C1 segment of cervical spinal cord (tissue), 14 donors: ENCODE measurements around the gene KLHDC3.

Experiments
- DNase-seq, 14 donors: peaks; one replicate each; lab custom pipeline; 2025; lab: John Stamatoyannopoulos, UW

The KLHDC3 gene, protein sequence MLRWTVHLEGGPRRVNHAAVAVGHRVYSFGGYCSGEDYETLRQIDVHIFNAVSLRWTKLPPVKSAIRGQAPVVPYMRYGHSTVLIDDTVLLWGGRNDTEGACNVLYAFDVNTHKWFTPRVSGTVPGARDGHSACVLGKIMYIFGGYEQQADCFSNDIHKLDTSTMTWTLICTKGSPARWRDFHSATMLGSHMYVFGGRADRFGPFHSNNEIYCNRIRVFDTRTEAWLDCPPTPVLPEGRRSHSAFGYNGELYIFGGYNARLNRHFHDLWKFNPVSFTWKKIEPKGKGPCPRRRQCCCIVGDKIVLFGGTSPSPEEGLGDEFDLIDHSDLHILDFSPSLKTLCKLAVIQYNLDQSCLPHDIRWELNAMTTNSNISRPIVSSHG

GRCh38 chr6:43013843-43014433 is at the start of gene KLHDC3, which contains the start of gene MEA1:
KLHDC3 (plus strand) TSS chr6:43014249; CDS start chr6:43017193, 2,944 bp downstream.
MEA1 (minus strand) TSS chr6:43013946; CDS start chr6:43013813, 133 bp downstream.
- peak; percentile 85 to 100 (median 98) for DNase-seq

GRCh38 chr6:42966571-42966970 is 47.5 kb upstream of the KLHDC3 start:
- no peak for DNase-seq

DNA sequence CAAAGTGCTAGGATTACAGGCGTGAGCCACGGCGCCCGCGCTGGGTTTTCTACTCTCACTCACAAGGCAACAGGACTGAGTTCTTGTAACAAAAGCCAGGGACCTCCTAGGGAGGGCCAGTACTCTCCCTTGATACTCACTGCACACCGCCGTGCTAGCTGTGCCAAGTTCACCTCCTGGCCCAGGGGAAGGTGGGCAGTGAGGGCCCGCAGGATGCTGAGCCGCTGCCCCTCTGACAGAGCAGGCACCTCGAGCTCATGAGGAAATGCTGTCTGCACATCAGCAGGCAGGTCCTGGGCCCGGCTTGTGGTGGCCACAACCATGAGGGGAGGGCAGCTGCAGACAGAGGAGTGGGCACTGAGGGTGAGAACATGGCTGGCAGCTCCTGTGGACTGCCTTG is 46.8 kb upstream of the KLHDC3 start:
- no peak for DNase-seq

- DNase-seq = no peak
Measured at GRCh38 chr6:42968126-42968701, 45.8 kb upstream of the KLHDC3 start.

GRCh38 chr6:42968783-42969182 is 45.3 kb upstream of the KLHDC3 start:
- DNase-seq = no peak

- DNase-seq = no peak
Measured at GRCh38 chr6:42969431-42969830, 44.6 kb upstream of the KLHDC3 start.

GRCh38 chr6:42969934-42970333 is 44.1 kb upstream of the KLHDC3 start:
- DNase-seq = no peak

DNA sequence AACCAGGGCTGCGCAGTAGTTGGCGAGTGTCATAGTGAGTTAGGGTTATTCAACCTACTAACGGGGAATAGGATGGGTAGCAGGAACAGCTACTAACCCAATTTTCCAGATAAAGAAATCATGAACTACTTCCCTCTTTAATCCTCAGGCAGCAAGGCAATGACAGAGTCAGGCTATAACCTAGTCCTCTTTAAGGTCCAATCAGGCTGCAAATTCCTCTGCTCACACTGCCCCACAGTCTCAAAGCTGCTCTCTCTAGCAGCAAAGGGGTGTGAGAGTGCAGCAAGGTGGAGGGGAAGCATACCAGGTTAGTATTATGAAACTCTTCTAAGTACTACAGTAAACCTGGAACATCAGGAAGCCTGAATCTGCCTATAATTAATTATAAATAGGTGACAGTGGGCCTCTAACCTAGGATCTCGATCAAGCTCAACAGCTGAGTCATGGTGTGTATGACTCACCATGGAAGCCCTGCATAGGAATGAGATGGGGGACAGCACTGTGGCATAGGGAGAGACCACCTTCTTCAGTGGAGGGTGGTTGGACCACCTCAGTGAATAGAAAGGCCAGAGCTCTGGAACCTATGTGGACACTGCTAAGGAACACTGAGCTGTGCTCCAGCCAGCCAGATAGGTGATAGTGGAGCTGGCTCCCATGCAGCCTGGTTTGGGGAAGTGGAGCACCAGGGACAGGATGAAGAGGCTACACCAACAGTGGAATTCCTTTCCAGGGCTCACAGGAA is 43.0 kb upstream of the KLHDC3 start:
- DNase-seq = no peak

DNA sequence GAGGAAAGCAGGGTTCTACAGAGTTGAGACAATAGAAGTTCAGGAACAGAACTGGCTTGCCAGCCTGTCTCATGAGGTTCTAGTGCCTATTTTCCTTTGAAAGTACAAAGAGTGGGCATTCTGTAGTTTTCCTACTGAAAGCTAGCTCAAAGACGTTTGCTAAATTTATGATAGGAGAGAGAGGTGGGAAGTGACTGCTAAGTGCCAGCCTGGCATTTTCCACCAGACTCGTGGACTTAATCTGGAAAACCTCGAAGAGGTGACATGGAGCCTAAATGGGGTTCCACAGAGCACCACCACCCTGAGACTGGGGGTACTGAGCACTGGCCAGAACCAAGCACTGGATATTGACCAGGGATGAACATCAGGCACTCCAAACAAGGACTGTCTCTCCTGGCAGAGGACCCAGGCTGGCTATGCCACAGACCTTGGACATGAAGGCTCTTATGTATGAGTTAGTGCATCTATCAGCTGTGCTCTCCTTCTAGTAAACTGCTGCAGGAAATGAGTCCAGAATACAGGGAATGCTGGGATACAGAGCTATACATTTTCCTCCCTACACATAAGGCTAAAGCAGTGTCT is 42.2 kb upstream of the KLHDC3 start:
- no peak for DNase-seq

DNA sequence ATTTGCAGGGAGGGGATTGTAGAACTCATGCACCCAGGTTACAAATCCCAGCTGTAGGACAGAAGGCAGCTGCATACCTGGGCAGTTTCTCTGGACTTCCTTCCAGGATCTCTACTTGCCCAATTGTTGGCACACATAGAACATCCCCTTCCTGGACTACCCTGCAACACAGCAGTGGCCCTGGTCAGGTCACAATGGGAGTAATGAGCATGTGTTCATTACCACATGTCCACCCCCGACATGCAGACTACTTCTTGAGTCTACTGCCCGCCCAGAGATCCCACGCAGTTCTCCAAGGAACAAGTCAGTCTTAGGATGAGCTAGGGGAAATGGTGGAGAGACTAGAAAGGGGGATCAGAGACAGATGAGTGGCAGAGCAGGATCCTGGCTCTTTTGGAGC is 40.1 kb upstream of the KLHDC3 start:
- no peak for DNase-seq

DNA sequence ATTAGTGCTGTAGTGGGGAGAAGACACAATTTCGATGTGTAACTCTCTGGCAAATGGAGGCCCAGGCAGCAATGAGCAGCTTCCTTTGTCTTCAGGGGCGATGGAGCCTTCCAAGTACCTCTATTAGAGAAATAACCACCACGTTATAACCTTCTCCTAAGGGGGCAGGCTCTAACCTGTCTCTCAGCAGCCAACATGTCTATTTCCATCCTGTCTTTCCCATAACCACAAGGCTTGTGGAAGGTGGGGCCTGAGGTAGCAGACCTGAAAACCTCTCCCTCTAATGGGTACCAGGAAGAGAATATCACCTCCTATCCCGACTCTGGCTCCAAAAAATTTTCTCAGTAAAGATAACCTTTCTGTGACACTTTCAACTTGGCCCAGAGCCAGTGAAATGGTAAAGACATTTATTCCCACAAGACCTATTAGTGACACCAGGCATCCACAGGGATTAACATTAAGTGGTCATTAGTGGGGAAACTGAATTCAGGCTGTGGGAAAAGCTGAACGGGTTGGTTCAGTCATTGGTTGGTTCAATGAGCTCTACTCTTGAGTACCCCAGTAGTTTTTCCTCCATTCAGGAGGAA is 39.0 kb upstream of the KLHDC3 start:
- DNase-seq = no peak

DNA sequence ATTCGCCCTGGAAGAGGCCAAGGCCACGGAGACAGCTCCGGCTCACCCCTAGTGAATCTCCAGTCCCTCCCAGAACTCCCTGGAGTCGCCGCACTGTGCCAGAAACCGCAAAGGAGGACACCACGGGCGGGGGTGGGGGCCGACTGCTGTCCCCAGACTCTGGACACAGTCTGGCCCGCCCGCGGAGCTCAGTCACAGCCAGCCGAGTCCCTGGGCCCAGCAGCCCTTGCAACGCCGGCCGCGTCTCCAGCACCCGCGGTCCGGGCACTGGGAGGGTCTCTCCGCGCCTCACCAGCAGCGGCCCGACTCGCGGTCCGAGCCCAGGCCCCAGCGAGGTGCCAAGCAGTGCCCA is 35.6 kb upstream of the KLHDC3 start:
- DNase-seq = peak in 2 of 14 donors; percentile 39 to 52

GRCh38 chr6:42978839-42979522 is 35.1 kb upstream of the KLHDC3 start, which contains the start of gene PEX6:
PEX6 (minus strand) TSS chr6:42979181; CDS start chr6:42979150, 31 bp downstream.
- DNase-seq = peak; percentile 22 to 88 (median 70)

GRCh38 chr6:42979523-42980177 is 34.4 kb upstream of the KLHDC3 start:
- DNase-seq = peak in 1 of 14 donors; percentile 63

- no peak for DNase-seq
Measured at GRCh38 chr6:42981836-42982235, 32.2 kb upstream of the KLHDC3 start.

DNA sequence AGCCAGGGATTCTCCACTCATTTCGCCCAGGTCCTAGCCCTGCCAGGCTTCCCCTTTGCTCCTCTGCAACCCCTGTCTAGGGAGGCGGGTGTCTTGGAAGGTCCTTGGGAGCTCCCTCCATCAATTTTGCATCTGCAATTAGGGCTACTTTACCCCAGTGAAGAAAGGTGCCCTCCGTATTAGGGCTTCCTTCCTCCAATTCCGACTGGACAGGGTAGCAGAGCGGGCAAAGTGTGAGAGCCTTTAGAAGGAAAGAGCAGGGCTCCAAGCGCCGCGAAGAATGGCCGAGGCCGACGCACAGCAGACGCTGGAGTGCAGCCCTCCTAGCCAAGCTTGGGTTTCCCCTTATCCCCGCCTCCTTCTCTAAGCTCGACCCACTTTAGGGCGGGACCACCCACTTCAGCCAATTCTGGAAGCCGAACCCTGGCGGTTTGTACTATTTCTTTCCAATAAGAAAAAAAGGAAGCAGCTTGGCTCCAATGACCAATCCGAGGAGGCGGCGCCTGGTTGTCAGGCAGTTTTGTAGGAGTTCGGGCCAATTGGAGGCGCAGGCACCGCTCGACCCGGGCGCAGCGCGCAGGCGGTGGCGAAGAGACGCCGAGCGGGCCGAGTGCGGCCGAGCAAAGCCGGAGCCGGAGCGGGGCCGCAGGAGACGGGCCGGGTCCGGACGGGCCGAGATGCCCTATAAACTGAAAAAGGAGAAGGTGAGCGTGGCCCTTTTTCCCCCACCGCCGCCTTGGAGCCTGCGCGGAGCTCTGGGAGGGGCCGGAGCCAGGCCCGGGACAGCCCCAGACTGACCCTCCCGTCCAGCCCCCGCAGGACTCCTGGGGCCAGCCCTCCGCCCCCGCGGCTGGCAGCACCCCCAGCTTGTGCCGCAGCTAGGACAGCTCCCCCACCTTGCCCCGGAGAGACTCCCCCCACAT is 29.8 kb upstream of the KLHDC3 start, which contains the start of gene PPP2R5D:
Gene PPP2R5D (plus strand): TSS at position 570 of the 923 bp plus-strand sequence. CDS start 108 bp downstream, at position 678.
- DNase-seq = peak; percentile 50 to 99 (median 94)

DNA sequence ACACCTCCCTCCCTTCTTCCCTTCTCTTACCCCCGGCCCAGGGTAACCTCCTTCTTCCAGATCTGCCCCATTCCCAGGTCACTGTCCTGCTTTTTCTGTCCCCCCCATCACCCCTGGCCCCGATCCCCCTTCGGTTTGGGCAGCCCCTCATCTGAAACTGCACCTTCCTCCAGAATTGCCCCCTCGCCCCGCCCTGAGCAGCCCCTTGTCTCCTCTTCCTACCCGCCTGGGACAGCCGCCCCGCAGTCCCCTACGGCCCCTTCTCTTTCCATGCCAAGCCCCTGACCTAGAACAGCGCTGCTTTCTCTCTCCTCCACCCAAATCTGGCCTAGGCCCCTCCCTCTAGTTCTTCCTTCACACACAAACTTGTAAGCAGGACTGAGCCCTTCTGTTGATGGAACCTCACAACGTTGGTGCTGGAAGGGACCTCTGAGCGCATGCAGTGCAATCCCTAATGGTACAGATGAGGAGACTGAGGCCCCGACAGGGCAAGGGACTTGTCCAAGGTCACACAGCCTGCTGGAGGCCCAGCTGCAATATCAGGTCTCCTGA is 29.0 kb upstream of the KLHDC3 start:
- peak in 1 of 14 donors; percentile 29 for DNase-seq
